Stomach smooth muscle (tissue), 2 donors: ENCODE data around the gene BICD1.

ENCODE experiments used
- H3K27ac ChIP-seq: one replicate; pipeline ENCODE4 v1.7.0; 2013; ENCODE audit warnings: mild to moderate bottlenecking, low read length, inconsistent platforms
- H3K27me3 ChIP-seq, 2 donors: one replicate each; pipeline ENCODE4 v1.7.0; 2013; ENCODE audit warnings: low read length in 2 of 2; ENCODE audit not compliant: insufficient read depth in 2 of 2, control insufficient read depth in 1 of 2
- H3K36me3 ChIP-seq, 2 donors: one replicate each; pipeline ENCODE4 v1.7.0; 2013; ENCODE audit warnings: low read length in 2 of 2; ENCODE audit not compliant: control insufficient read depth in 2 of 2, insufficient read depth in 2 of 2
- H3K4me1 ChIP-seq: one replicate; pipeline ENCODE4 v1.7.0; 2013; ENCODE audit warnings: low read length; ENCODE audit not compliant: control insufficient read depth, insufficient read depth
- H3K4me3 ChIP-seq, 2 donors: one replicate each; pipeline ENCODE4 v1.7.0; 2013; ENCODE audit warnings: low read length in 2 of 2
- H3K9ac ChIP-seq, 2 donors: one replicate each; pipeline ENCODE4 v1.7.0; 2013; ENCODE audit warnings: low read length in 2 of 2, mild to moderate bottlenecking in 1 of 2
- H3K9me3 ChIP-seq, 2 donors: one replicate each; pipeline ENCODE4 v1.7.0; 2013; ENCODE audit warnings: low read length in 2 of 2; ENCODE audit not compliant: control insufficient read depth in 2 of 2
- donor health status: healthy.
- donor health status: Pancreatic carcinoma.

The BICD1 gene

GRCh38 chr12:32242641-32243040 is 136.0 kb downstream of the BICD1 start:
- no peaks in the 10 kb centered on the region for H3K9me3 ChIP-seq
- no peak overlapping the region for H3K9ac ChIP-seq
- H3K27ac ChIP-seq, result no peak overlapping the region
- no peaks in the 10 kb centered on the region for H3K27me3 ChIP-seq
- H3K36me3 ChIP-seq, result no peaks in the 10 kb centered on the region
- no peaks in the 10 kb centered on the region for H3K4me1 ChIP-seq
- no peak overlapping the region for H3K4me3 ChIP-seq

GRCh38 chr12:32248441-32249140 is 141.9 kb downstream of the BICD1 start:
- Histone ChIP-seq H3K4me3 (no peak overlapping the region), H3K36me3 (no peaks in the 10 kb centered on the region)

DNA sequence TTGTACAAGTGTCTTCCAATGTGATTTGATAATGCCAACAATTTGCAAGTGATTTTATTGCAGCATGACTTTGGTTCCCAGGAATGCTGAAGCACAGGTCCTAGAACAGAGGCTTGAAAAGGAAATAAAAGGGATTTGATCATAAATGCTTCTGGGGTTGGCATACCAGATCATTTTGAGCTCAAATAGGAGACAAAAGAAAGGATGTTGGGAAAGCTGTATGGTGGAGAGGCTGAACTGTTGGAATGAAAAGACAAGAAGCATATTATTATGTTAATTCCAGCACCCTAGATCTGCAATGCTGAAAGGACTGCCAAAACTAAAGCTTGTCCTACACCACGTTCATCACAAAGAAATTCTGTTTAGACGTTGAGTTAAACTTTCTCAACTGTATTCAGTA is 143.1 kb downstream of the BICD1 start:
- Histone ChIP-seq H3K36me3 (no peaks in the 10 kb centered on the region), H3K27me3 (no peaks in the 10 kb centered on the region), H3K4me1 (no peaks in the 10 kb centered on the region), H3K9me3 (no peaks in the 10 kb centered on the region), H3K27ac (no peak overlapping the region), H3K4me3 (no peak overlapping the region), H3K9ac (no peak overlapping the region)

More at GRCh38 chr12:32248441-32249140, 141.9 kb downstream of the BICD1 start:
- Histone ChIP-seq H3K9ac (no peak overlapping the region), H3K27me3 (no peaks in the 10 kb centered on the region), H3K4me1 (no peaks in the 10 kb centered on the region), H3K9me3 (no peaks in the 10 kb centered on the region), H3K27ac (no peak overlapping the region)

- Histone ChIP-seq H3K4me3 (no peak overlapping the region), H3K4me1 (no peaks in the 10 kb centered on the region), H3K36me3 (peaks cover 0 to 2% of the 10 kb centered on the region in 2 donors), H3K27me3 (no peaks in the 10 kb centered on the region), H3K9ac (no peak overlapping the region), H3K9me3 (no peaks in the 10 kb centered on the region), H3K27ac (no peak overlapping the region)
Measured at GRCh38 chr12:32252199-32253073, 145.8 kb downstream of the BICD1 start.

DNA sequence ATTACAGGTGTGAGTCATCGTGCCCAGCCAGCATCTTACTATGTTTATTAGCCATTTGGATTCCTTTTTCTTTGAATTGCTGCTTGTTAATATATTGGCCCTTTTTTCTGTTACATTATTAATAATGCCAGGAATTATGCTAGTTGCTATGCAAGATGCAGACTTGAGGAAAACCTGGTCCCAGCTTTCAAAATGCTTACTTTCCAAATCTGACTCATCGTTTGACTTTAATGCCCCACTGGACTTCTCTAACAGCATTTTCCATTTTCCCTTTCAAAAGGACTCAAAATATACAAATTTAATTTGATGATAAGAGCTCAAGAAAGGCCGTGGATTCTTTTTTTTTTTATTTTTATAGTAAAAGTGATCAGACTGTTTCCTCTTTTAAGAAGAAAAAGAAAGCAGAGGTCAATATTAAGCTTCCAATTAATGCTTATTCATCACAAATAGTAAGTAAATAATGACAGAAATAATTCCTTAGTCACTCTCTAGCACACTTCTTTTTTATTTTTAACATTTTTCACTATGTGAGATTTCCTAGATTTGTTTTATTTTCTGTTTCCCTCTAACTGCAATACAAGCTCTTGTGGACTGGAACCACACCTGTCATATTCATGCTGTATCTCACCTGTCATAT is 146.6 kb downstream of the BICD1 start:
- no peak overlapping the region for H3K9ac ChIP-seq
- no peak overlapping the region for H3K4me3 ChIP-seq
- peaks cover 0 to 2% of the 10 kb centered on the region in 2 donors for H3K36me3 ChIP-seq
- no peaks in the 10 kb centered on the region for H3K27me3 ChIP-seq
- no peak overlapping the region for H3K27ac ChIP-seq
- no peaks in the 10 kb centered on the region for H3K4me1 ChIP-seq
- H3K9me3 ChIP-seq, result peaks cover 0 to 2% of the 10 kb centered on the region in 2 donors

GRCh38 chr12:32254260-32254956 is 147.8 kb downstream of the BICD1 start:
- Histone ChIP-seq H3K9me3 (peaks cover 0 to 2% of the 10 kb centered on the region in 2 donors), H3K4me3 (no peak overlapping the region), H3K36me3 (peaks cover 0 to 2% of the 10 kb centered on the region in 2 donors), H3K4me1 (no peaks in the 10 kb centered on the region), H3K9ac (no peak overlapping the region), H3K27me3 (no peaks in the 10 kb centered on the region), H3K27ac (no peak overlapping the region)

DNA sequence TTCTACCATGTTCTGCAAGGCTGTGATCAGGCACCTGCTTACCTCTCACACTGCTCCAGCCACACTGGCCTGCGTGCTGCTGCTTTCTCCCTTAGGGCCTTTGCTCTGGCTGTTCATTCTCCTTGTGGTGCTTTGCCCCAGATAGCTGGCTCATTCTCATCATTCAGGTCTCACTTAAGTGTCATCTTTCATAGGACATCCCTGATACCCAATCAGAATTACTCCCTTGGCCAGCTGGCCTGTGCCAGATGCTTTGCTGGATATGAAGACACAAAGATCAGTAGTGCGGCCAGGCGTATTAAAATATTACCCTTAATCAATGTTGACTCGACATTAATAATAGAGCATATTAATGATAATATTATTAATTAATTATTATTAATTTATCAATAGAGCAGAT is 148.9 kb downstream of the BICD1 start:
- Histone ChIP-seq H3K4me3 (no peak overlapping the region), H3K4me1 (no peaks in the 10 kb centered on the region), H3K9ac (no peak overlapping the region), H3K9me3 (peaks cover 0 to 2% of the 10 kb centered on the region in 2 donors), H3K36me3 (peaks cover 0 to 2% of the 10 kb centered on the region in 2 donors), H3K27me3 (no peaks in the 10 kb centered on the region), H3K27ac (no peak overlapping the region)

- H3K9ac ChIP-seq, result no peak overlapping the region
- no peaks in the 10 kb centered on the region for H3K27me3 ChIP-seq
- H3K36me3 ChIP-seq, result peaks cover 0 to 2% of the 10 kb centered on the region in 2 donors
- H3K9me3 ChIP-seq, result peaks cover 0 to 2% of the 10 kb centered on the region in 2 donors
- no peaks in the 10 kb centered on the region for H3K4me1 ChIP-seq
- H3K27ac ChIP-seq, result no peak overlapping the region
- H3K4me3 ChIP-seq, result no peak overlapping the region
Measured at GRCh38 chr12:32257695-32258496, 151.2 kb downstream of the BICD1 start.

- Histone ChIP-seq H3K4me1 (no peaks in the 10 kb centered on the region), H3K9me3 (peaks cover 0 to 2% of the 10 kb centered on the region in 2 donors), H3K27me3 (no peaks in the 10 kb centered on the region), H3K4me3 (no peak overlapping the region), H3K27ac (no peak overlapping the region), H3K9ac (no peak overlapping the region), H3K36me3 (no peaks in the 10 kb centered on the region)
Measured at GRCh38 chr12:32260696-32261095, 154.0 kb downstream of the BICD1 start.

DNA sequence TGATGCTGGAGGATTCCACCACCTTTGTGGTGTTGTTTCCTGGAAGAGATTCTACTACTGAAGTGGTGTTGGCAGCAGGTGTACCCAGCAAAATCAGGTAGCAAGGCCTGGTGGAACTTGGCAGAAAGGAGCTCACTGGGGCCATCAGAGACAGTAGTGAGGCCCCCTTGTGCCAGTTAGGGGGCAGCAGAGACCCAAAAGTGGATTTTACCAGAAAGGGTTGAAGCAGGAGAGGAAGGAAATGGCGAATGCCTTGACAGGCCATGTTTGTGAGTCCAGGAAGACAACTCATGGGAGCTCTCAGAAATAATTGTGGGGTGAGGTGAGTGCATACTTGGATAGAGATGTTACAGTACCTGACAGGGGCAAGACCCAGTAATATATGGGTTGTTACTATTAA is 155.0 kb downstream of the BICD1 start:
- Histone ChIP-seq H3K27ac (no peak overlapping the region), H3K9ac (no peak overlapping the region)

More for the DNA sequence above, 155.0 kb downstream of the BICD1 start:
- Histone ChIP-seq H3K27me3 (no peaks in the 10 kb centered on the region), H3K9me3 (peaks cover 0 to 2% of the 10 kb centered on the region in 2 donors), H3K4me1 (no peaks in the 10 kb centered on the region), H3K4me3 (no peak overlapping the region), H3K36me3 (no peaks in the 10 kb centered on the region)
